GM18519 (cell line): ENCODE measurements around the gene SLC35F1.

Experiments
- ATAC-seq: cut with Tn5 transposase; IDR thresholded peaks from one replicate; pipeline ENCODE4 v1.9.1; 2021; ENCODE audit warnings: mild to moderate bottlenecking, moderate library complexity; ENCODE audit not compliant: unreplicated experiment, low FRiP score

SLC35F1 gene

GRCh38 chr6:118179048-118179447 is 272.0 kb downstream of the SLC35F1 start:
- ATAC-seq: no peak

- ATAC-seq: peak; percentile 54
Measured at GRCh38 chr6:118186672-118187567, 279.9 kb downstream of the SLC35F1 start.

- ATAC-seq: peak; percentile 37
Measured at GRCh38 chr6:118187568-118188164, 280.6 kb downstream of the SLC35F1 start.

- ATAC-seq: no peak
Measured at GRCh38 chr6:118188561-118188960, 281.5 kb downstream of the SLC35F1 start.

DNA sequence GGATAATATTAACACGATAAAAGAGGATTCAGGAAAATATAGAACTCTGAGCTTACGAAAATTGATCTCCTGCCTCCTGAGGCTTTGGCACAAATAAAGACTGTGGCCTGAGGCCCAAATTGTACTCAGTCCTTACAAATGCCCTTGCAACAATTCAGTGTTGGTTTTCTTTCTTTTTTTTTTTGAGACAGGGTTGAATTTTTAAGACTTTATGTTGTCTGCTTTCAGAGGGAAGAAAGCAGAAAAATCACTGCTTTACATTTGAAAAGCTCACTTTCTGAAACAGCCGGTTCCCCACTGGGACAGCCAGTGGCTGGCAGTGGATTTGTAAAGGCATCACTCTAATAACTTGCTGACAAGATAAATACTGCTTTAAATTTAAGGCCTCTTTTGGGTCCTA is 290.5 kb downstream of the SLC35F1 start:
- ATAC-seq: no peak

DNA sequence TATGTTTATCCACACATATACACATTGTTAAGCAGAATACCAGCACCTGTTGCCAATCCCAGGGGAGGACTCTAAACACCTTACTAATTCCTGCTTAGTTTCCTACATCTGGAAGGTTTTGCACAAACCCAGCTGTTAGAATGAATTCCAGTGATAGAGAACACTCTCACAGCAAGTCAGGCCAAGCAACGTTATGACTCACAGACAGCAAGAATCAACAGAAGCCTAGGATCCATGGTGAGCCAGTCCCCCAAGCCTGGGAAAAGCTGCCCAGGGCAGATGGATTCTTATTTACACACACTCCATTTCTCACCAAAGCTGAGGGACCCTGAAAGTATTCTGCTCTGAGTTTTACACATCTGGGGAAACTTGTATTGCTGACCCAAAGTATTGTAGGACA is 291.7 kb downstream of the SLC35F1 start:
- no peak for ATAC-seq

DNA sequence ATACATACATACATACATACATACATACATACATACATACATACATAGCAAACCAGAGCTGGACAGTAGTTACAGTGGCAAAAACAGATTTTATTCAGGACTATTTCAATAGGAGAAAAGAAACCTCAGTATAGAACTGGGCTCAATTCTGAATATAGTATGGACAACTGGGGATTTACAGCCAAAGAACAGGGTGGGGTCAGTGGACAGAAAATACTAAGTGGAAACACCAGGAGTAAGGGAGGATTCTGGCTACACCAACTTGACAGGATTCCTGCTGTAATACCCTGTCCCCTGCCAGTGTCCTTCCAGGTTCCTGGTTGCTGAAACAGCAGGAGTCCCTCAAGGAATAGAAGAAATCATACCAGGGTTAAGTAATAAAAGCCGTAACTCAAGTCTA is 293.1 kb downstream of the SLC35F1 start:
- ATAC-seq: no peak

DNA sequence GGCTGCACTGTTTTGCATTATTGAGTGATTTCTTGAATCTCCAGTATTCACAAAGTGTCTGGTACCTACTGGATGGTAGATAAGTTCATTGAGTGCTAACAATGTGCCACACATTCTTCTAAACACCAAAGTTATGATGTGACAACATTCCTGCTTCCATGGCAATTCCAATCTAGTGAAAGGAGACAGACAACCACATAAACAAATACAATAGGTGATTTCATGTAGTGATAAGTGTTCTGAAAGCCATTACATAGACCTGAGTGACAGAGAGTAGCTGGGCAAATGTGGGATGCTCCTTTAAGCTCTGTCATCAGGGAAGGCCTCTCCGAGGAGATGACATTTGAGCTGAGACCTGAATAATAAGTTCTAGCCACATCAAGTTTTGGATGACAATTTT is 295.5 kb downstream of the SLC35F1 start:
- ATAC-seq: no peak

GRCh38 chr6:118203545-118203944 is 296.5 kb downstream of the SLC35F1 start:
- no peak for ATAC-seq

DNA sequence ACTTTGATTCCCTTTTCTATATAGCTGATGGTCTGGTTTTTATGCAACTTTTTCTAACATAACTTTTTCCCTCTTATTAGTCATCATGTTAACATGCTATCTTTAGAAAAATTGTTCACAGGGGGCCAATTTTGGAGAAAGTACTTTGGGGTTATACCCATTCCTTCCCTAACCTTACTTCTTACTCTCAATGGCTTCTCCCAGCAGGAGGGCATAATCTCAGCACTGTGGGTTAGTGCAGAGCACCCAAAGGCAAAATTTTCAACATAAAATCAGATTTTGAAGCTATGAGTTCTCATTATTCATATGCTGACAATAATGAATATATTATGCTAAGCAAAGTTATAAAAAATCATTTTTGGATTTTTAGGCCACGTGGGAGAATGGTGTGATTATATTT is 299.2 kb downstream of the SLC35F1 start:
- ATAC-seq: no peak

DNA sequence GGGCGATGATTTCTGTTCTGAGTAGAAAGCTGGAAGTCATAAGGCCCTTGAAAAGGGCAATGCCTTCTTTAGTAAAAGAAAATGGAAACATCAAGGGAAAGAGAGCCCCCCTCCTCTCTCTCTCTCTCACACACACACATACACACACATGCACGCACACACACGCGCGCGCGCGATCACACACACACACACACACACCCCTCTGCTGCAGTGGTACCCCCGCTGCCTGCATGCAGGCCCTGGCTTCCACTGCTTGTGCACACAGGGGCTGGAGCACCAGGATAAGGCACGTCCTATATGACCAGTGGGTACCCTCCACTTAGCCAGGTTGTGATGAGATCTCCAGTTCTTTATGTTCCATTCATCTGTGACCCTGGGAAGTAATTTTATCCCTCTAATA is 300.9 kb downstream of the SLC35F1 start:
- ATAC-seq: no peak

DNA sequence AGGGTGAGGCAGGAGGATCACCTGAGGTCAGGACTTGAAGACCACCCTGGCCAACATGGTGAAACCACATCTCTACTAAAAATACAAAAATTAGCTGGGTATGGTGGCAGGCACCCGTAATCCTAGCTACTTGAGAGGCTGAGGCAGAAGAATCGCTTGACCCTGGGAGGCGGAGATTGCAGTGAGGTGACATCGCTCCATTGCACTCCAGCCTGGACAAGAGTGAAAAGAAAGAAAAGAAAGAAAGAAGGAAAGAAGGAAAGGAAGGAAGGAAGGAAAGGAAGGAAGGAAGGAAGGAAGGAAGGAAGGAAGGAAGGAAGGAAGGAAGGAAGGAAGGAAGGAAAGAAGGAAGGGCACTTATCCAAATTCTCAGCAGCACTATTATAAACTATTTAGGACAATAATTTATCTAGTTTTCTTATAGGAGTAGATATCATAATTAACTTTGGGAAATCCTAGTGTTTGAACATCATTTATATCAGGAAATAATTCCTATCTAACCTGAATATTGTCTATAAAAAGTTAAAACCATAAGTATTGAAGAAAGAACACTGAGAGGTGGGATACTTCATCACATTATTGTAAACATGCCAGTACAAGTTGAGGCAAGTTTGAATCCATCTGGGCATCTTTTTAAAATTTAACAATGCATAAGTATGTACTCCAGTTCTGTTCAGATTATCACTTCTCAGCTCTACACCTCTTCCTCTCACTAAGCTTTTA is 305.5 kb downstream of the SLC35F1 start:
- no peak for ATAC-seq

DNA sequence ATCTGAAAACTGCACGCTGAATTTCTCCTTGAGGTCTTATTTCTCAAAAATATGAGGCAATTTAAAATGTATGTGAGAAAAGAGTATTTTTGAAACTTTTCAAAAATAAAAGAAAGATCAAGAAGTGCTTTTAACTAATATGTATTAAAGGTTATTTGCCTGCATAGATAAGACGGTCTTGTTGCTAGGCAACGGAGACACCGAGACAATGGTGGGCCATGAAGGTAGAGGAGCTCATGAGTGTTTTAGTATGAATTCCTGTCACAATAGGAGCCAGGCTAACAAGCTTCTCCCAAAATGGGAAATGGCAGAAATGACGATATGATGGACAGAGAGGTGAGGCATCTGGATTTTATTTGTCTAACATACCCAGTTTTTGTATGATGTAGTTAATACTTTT is 308.2 kb downstream of the SLC35F1 start:
- ATAC-seq: no peak

GRCh38 chr6:118216751-118217150 is 309.7 kb downstream of the SLC35F1 start:
- no peak for ATAC-seq

DNA sequence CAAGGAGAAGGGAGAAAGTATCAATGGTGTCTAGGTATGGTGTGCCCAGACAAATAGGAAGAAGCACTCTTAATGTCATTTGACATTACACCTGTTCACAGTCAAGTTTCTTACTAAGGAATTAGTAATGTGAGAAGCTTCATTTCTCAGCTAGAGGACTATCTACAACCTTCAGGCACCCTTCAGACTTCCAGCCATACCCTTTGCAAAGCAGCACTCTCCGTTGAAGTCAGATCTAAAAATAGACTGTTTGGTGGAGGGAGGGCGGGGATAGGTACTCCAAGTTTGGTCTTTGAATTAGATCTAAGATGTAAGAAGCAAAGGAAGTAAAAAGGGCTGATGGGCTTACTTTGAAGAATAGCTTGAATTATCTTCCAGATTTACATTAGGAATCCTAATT is 311.1 kb downstream of the SLC35F1 start:
- ATAC-seq: no peak

- no peak for ATAC-seq
Measured at GRCh38 chr6:118220429-118221128, 313.5 kb downstream of the SLC35F1 start.

DNA sequence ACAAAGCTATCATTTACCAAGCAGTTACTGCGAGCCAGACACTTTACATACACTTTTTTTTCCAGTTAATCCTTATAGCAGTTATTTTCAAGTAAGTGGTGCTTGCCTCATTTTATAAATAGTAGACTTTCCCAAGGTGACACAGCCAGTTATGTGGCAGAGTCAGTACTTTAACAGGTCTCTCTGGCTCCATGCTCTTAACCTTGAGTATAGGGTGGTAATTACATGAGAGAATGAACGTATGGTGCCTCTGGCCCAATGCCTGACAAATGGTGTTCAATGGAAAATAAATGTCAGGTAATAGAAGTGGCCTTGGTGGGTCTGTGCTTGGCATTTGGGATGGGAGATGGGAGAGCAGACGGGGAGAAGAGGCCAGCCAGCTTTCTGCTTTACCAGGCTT is 316.3 kb downstream of the SLC35F1 start:
- ATAC-seq: no peak

DNA sequence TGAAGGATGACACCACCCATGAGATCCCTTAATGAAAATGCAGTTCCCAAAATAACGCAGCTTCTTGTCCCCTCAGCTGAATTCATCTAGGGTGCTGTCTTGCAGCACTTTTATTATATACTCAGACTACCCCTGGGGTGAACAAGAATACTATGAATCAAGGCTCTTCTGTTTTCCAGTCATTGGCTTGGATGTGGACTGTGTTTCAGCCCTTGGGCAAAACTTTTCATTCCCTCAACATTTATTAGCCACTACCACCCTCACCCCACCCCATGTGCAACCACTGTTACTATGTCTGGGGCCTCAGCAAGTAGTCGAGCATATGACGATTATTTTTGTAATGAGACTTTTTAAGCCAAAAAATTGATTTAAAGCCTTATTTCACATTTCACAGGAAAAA is 321.8 kb downstream of the SLC35F1 start:
- no peak for ATAC-seq

DNA sequence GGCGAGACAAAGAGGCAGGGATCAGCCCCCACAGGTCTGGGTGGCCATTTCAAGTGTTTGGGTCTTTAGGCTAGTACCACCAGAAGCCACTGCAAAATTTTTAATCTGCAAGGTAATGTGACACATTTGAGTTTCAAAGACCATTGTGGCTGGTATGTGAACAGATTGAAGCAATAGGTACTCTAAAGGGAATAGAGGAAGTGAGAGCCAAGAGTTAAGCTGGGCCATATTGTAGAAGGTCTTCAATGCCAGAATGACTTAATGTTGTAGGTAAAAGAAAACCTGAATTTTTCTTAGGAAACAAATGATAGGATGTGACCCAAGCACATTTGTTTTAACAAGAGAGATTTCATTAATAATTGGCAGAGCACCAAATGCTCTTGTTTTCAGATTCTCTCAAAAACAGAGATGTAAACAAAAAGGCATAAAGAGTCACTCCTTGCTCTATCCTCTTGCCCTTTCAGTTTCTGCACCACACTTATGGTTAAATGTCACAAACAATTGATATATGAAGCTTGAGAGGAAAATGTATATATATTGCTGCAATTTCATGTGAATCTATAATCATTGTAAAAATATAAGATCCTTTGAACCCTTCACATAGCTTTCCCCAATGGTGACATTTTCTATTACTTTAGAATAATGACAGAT is 333.9 kb downstream of the SLC35F1 start:
- peak; percentile 88 for ATAC-seq

- ATAC-seq: no peak
Measured at GRCh38 chr6:118246406-118246805, 339.3 kb downstream of the SLC35F1 start.
